HEK293 (cell line): Measurements from ENCODE around the gene CARNS1.
A peak's percentile ranks its signal among the peaks of the same experiment; 100 is the strongest.

Experiments
- FEZF1 ChIP-seq: fragments of 450-650 bp; formaldehyde crosslinking; IDR thresholded peaks from 2 replicates; pipeline ENCODE4 v1.5.1; 2016; ENCODE audit warnings: missing biosample characterization, missing genetic modification characterization
- GFI1B ChIP-seq: fragments of 450-650 bp; formaldehyde crosslinking; IDR thresholded peaks from 2 replicates; pipeline ENCODE4 v1.5.1; 2016; ENCODE audit warnings: missing biosample characterization, missing genetic modification characterization
- PRDM6 ChIP-seq: fragments of 450-650 bp; formaldehyde crosslinking; IDR thresholded peaks from 2 replicates; pipeline ENCODE4 v1.5.1; 2017; ENCODE audit warnings: missing biosample characterization, missing genetic modification characterization
- SP7 ChIP-seq: fragments of 450-650 bp; formaldehyde crosslinking; IDR thresholded peaks from 2 replicates; pipeline ENCODE4 v1.5.1; 2016; ENCODE audit warnings: missing biosample characterization, missing genetic modification characterization
- TCF7L2 ChIP-seq: IDR thresholded peaks from 2 replicates; pipeline ENCODE4 v1.6.1; 2011; ENCODE audit warnings: low read depth, mild to moderate bottlenecking, inconsistent platforms, low read length, moderate library complexity, borderline replicate concordance
- TSHZ1 ChIP-seq: fragments of 450-650 bp; formaldehyde crosslinking; IDR thresholded peaks from 2 replicates; pipeline ENCODE4 v1.5.1; 2016; ENCODE audit warnings: missing biosample characterization, missing genetic modification characterization, borderline replicate concordance
- ZBTB1 ChIP-seq: fragments of 450-650 bp; formaldehyde crosslinking; IDR thresholded peaks from 2 replicates; pipeline ENCODE4 v1.5.1; 2016; ENCODE audit warnings: missing biosample characterization, missing genetic modification characterization
- ZBTB6 ChIP-seq: fragments of 450-650 bp; formaldehyde crosslinking; IDR thresholded peaks from 2 replicates; pipeline ENCODE4 v1.5.1; 2017; ENCODE audit warnings: missing biosample characterization, missing genetic modification characterization
- ZEB2 ChIP-seq: fragments of 450-650 bp; formaldehyde crosslinking; IDR thresholded peaks from 2 replicates; pipeline ENCODE4 v1.5.1; 2016; ENCODE audit warnings: missing biosample characterization, missing genetic modification characterization
- ZNF112 ChIP-seq: fragments of 450-650 bp; formaldehyde crosslinking; IDR thresholded peaks from 2 replicates; pipeline ENCODE4 v1.5.0; 2017; ENCODE audit warnings: missing biosample characterization, missing genetic modification characterization
- ZNF155 ChIP-seq: fragments of 450-650 bp; formaldehyde crosslinking; IDR thresholded peaks from 2 replicates; pipeline ENCODE4 v1.5.1; 2016; ENCODE audit warnings: missing biosample characterization, missing genetic modification characterization
- ZNF18 ChIP-seq: fragments of 450-650 bp; formaldehyde crosslinking; IDR thresholded peaks from 2 replicates; pipeline ENCODE4 v1.5.1; 2016; ENCODE audit warnings: missing biosample characterization, missing genetic modification characterization
- ZNF2 ChIP-seq: fragments of 450-650 bp; formaldehyde crosslinking; IDR thresholded peaks from 2 replicates; pipeline ENCODE4 v1.5.1; 2016; ENCODE audit warnings: missing biosample characterization, missing genetic modification characterization
- ZNF223 ChIP-seq: fragments of 450-650 bp; formaldehyde crosslinking; IDR thresholded peaks from 2 replicates; pipeline ENCODE4 v1.5.1; 2016; ENCODE audit warnings: missing biosample characterization, missing genetic modification characterization
- ZNF280D ChIP-seq: fragments of 450-650 bp; formaldehyde crosslinking; IDR thresholded peaks from 2 replicates; pipeline ENCODE4 v1.5.1; 2016; ENCODE audit warnings: missing biosample characterization, missing genetic modification characterization
- ZNF302 ChIP-seq: fragments of 450-650 bp; formaldehyde crosslinking; IDR thresholded peaks from 2 replicates; pipeline ENCODE4 v1.5.1; 2016; ENCODE audit warnings: missing biosample characterization, missing genetic modification characterization, low read depth
- ZNF350 ChIP-seq: fragments of 450-650 bp; formaldehyde crosslinking; IDR thresholded peaks from 2 replicates; pipeline ENCODE4 v1.5.0; 2017; ENCODE audit warnings: missing biosample characterization, mild to moderate bottlenecking, missing genetic modification characterization
- ZNF394 ChIP-seq: fragments of 450-650 bp; formaldehyde crosslinking; IDR thresholded peaks from 2 replicates; pipeline ENCODE4 v1.5.1; 2016; ENCODE audit warnings: missing biosample characterization, missing genetic modification characterization, mild to moderate bottlenecking, moderate library complexity, borderline replicate concordance
- ZNF639 ChIP-seq: fragments of 450-650 bp; formaldehyde crosslinking; IDR thresholded peaks from 2 replicates; pipeline ENCODE4 v1.5.1; 2016; ENCODE audit warnings: missing biosample characterization, missing genetic modification characterization
- ZNF654 ChIP-seq: fragments of 450-650 bp; formaldehyde crosslinking; IDR thresholded peaks from 2 replicates; pipeline ENCODE4 v1.5.1; 2016; ENCODE audit warnings: low read depth, missing biosample characterization, missing genetic modification characterization
- ZNF707 ChIP-seq: fragments of 450-650 bp; formaldehyde crosslinking; IDR thresholded peaks from 2 replicates; pipeline ENCODE4 v1.5.1; 2016; ENCODE audit warnings: missing biosample characterization, missing genetic modification characterization
- ZNF768 ChIP-seq: fragments of 450-650 bp; formaldehyde crosslinking; IDR thresholded peaks from 2 replicates; pipeline ENCODE4 v1.5.1; 2018; ENCODE audit warnings: missing biosample characterization, mild to moderate bottlenecking, missing genetic modification characterization
- ZNF777 ChIP-seq: fragments of 450-650 bp; formaldehyde crosslinking; IDR thresholded peaks from 2 replicates; pipeline ENCODE4 v1.5.1; 2017; ENCODE audit warnings: missing biosample characterization, missing genetic modification characterization, borderline replicate concordance
- ZNF791 ChIP-seq: fragments of 450-650 bp; formaldehyde crosslinking; IDR thresholded peaks from 2 replicates; pipeline ENCODE4 v1.5.1; 2016; ENCODE audit warnings: missing biosample characterization, missing genetic modification characterization
- ZSCAN30 ChIP-seq: fragments of 450-650 bp; IDR thresholded peaks from 2 replicates; pipeline ENCODE4 v1.5.1; 2018; ENCODE audit warnings: missing biosample characterization, mild to moderate bottlenecking, missing genetic modification characterization, moderate library complexity
- ZSCAN4 ChIP-seq: fragments of 450-650 bp; formaldehyde crosslinking; IDR thresholded peaks from 2 replicates; pipeline ENCODE4 v1.5.1; 2017; ENCODE audit warnings: missing biosample characterization, missing genetic modification characterization

The CARNS1 gene

GRCh38 chr11:67468759-67469507 lies 53.5 kb downstream of the CARNS1 start, which contains the start of gene TMEM134 (continued):
- TF ChIP-seq PRDM6 (tag by site-specific recombination) (no peak), TCF7L2 (no peak), ZBTB6 (peak; percentile 64; the same call in 1 of the 2 replicates), ZEB2 (tag by site-specific recombination) (no peak), ZNF155 (no peak), ZNF18 (tag by site-specific recombination) (no peak), ZSCAN30 (tag by site-specific recombination) (no peak), ZBTB1 (tag by site-specific recombination) (no peak), ZNF350 (tag by site-specific recombination) (no peak), ZNF639 (tag by site-specific recombination) (no peak), ZNF223 (tag by site-specific recombination) (no peak), FEZF1 (tag by site-specific recombination) (no peak), ZNF777 (tag by site-specific recombination) (no peak), ZNF394 (tag by site-specific recombination) (no peak), ZNF302 (tag by site-specific recombination) (no peak), ZNF112 (tag by site-specific recombination) (no peak), ZNF707 (tag by site-specific recombination) (no peak), GFI1B (tag by site-specific recombination) (no peak), TSHZ1 (no peak), ZNF280D (no peak), ZNF2 (no peak), ZNF768 (tag by site-specific recombination) (no peak), ZNF654 (tag by site-specific recombination) (no peak), ZSCAN4 (tag by site-specific recombination) (no peak), SP7 (tag by site-specific recombination) (no peak), ZNF791 (tag by site-specific recombination) (no peak)
